Duodenal mucosa (tissue), 2 donors: Measurements from ENCODE around the gene CENPA.

ENCODE experiments used
- H3K27ac ChIP-seq: one replicate; pipeline ENCODE4 v1.7.0; 2013; ENCODE audit warnings: low read depth, low read length
- H3K27me3 ChIP-seq, 2 donors: one replicate each; pipeline ENCODE4 v1.7.0; 2013; ENCODE audit warnings: low read length in 2 of 2, control low read depth in 1 of 2; ENCODE audit not compliant: insufficient read depth in 2 of 2, control insufficient read depth in 1 of 2
- H3K36me3 ChIP-seq, 2 donors: one replicate each; pipeline ENCODE4 v1.7.0; 2013; ENCODE audit warnings: low read length in 2 of 2, control low read depth in 1 of 2; ENCODE audit not compliant: insufficient read depth in 2 of 2, control insufficient read depth in 1 of 2
- H3K4me1 ChIP-seq, 2 donors: one replicate each; pipeline ENCODE4 v1.7.0; 2013; ENCODE audit warnings: low read length in 2 of 2, control low read depth in 1 of 2; ENCODE audit not compliant: insufficient read depth in 2 of 2, control insufficient read depth in 1 of 2
- H3K4me3 ChIP-seq, 2 donors: one replicate each; pipeline ENCODE4 v1.7.0; 2013; ENCODE audit warnings: low read length in 2 of 2, low read depth in 1 of 2
- H3K9ac ChIP-seq, 2 donors: one replicate each; pipeline ENCODE4 v1.7.0; 2013; ENCODE audit warnings: low read length in 2 of 2, low read depth in 1 of 2
- H3K9me3 ChIP-seq, 2 donors: one replicate each; pipeline ENCODE4 v1.7.0; 2013; ENCODE audit warnings: low read length in 2 of 2, control low read depth in 1 of 2; ENCODE audit not compliant: control insufficient read depth in 1 of 2

The CENPA gene

GRCh38 chr2:26785431-26786206 is at the start of gene CENPA:
Gene CENPA, plus strand, starts transcription at chr2:26786056. Its CDS starts 141 bp downstream, at chr2:26786197.
- no peaks in the 10 kb centered on the region for H3K9me3 ChIP-seq
- no peak within 1 kb of the TSS for H3K27ac ChIP-seq
- H3K9ac ChIP-seq, result peak within 1 kb of the TSS; percentile 44 to 69
- peaks cover 4 to 15% of the 10 kb centered on the region in 2 donors for H3K4me1 ChIP-seq
- H3K36me3 ChIP-seq, result peaks cover 2% of the 10 kb centered on the region in 2 donors
- H3K27me3 ChIP-seq, result no peaks in the 10 kb centered on the region
- peak within 1 kb of the TSS; percentile 70 to 80 for H3K4me3 ChIP-seq

GRCh38 chr2:26737221-26737620 is 48.6 kb upstream of the CENPA start:
- H3K36me3 ChIP-seq, result no peaks in the 10 kb centered on the region
- H3K27ac ChIP-seq, result no peak overlapping the region
- H3K9ac ChIP-seq, result no peak overlapping the region
- no peaks in the 10 kb centered on the region for H3K27me3 ChIP-seq
- no peaks in the 10 kb centered on the region for H3K9me3 ChIP-seq
- peaks cover 6 to 16% of the 10 kb centered on the region in 2 donors for H3K4me1 ChIP-seq
- no peak overlapping the region for H3K4me3 ChIP-seq

GRCh38 chr2:26738481-26738880 is 47.4 kb upstream of the CENPA start:
- no peak overlapping the region for H3K4me3 ChIP-seq
- no peaks in the 10 kb centered on the region for H3K36me3 ChIP-seq
- no peak overlapping the region for H3K9ac ChIP-seq
- no peak overlapping the region for H3K27ac ChIP-seq
- H3K27me3 ChIP-seq, result no peaks in the 10 kb centered on the region
- no peaks in the 10 kb centered on the region for H3K9me3 ChIP-seq
- peaks cover 6 to 16% of the 10 kb centered on the region in 2 donors for H3K4me1 ChIP-seq

- no peak overlapping the region for H3K9ac ChIP-seq
- no peaks in the 10 kb centered on the region for H3K27me3 ChIP-seq
- no peaks in the 10 kb centered on the region for H3K9me3 ChIP-seq
- H3K27ac ChIP-seq, result no peak overlapping the region
- H3K4me1 ChIP-seq, result peaks cover 6 to 16% of the 10 kb centered on the region in 2 donors
- no peak overlapping the region for H3K4me3 ChIP-seq
- H3K36me3 ChIP-seq, result no peaks in the 10 kb centered on the region
Observed at GRCh38 chr2:26739514-26739913, 46.3 kb upstream of the CENPA start.

GRCh38 chr2:26740346-26740745 is 45.5 kb upstream of the CENPA start:
- H3K9me3 ChIP-seq, result no peaks in the 10 kb centered on the region
- H3K27ac ChIP-seq, result no peak overlapping the region
- no peaks in the 10 kb centered on the region for H3K27me3 ChIP-seq
- no peak overlapping the region for H3K4me3 ChIP-seq
- H3K36me3 ChIP-seq, result no peaks in the 10 kb centered on the region
- H3K9ac ChIP-seq, result no peak overlapping the region
- peaks cover 6 to 16% of the 10 kb centered on the region in 2 donors for H3K4me1 ChIP-seq

GRCh38 chr2:26740890-26741302 is 45.0 kb upstream of the CENPA start:
- H3K9ac ChIP-seq, result no peak overlapping the region
- no peaks in the 10 kb centered on the region for H3K27me3 ChIP-seq
- H3K4me3 ChIP-seq, result no peak overlapping the region

GRCh38 chr2:26742048-26742770 is 43.6 kb upstream of the CENPA start:
- Histone ChIP-seq H3K27me3 (no peaks in the 10 kb centered on the region), H3K36me3 (no peaks in the 10 kb centered on the region), H3K9ac (no peak overlapping the region), H3K4me3 (no peak overlapping the region), H3K27ac (no peak overlapping the region), H3K4me1 (peaks cover 0 to 11% of the 10 kb centered on the region in 2 donors), H3K9me3 (no peaks in the 10 kb centered on the region)

More at GRCh38 chr2:26740890-26741302, 45.0 kb upstream of the CENPA start:
- H3K27ac ChIP-seq, result no peak overlapping the region
- H3K4me1 ChIP-seq, result peaks cover 5 to 16% of the 10 kb centered on the region in 2 donors
- H3K36me3 ChIP-seq, result no peaks in the 10 kb centered on the region
- no peaks in the 10 kb centered on the region for H3K9me3 ChIP-seq

GRCh38 chr2:26743852-26744251 is 42.0 kb upstream of the CENPA start:
- Histone ChIP-seq H3K36me3 (no peaks in the 10 kb centered on the region), H3K9ac (no peak overlapping the region), H3K9me3 (no peaks in the 10 kb centered on the region), H3K27me3 (no peaks in the 10 kb centered on the region), H3K4me1 (peaks cover 0 to 11% of the 10 kb centered on the region in 2 donors), H3K4me3 (no peak overlapping the region), H3K27ac (no peak overlapping the region)

GRCh38 chr2:26744953-26745352 is 40.9 kb upstream of the CENPA start:
- Histone ChIP-seq H3K27me3 (no peaks in the 10 kb centered on the region), H3K4me1 (peaks cover 0 to 11% of the 10 kb centered on the region in 2 donors), H3K9ac (no peak overlapping the region), H3K9me3 (no peaks in the 10 kb centered on the region), H3K4me3 (no peak overlapping the region), H3K27ac (no peak overlapping the region), H3K36me3 (no peaks in the 10 kb centered on the region)

GRCh38 chr2:26745609-26746327 is 40.1 kb upstream of the CENPA start:
- Histone ChIP-seq H3K27ac (no peak overlapping the region), H3K9ac (no peak overlapping the region), H3K36me3 (no peaks in the 10 kb centered on the region), H3K27me3 (no peaks in the 10 kb centered on the region), H3K4me1 (peaks cover 0 to 7% of the 10 kb centered on the region in 2 donors), H3K9me3 (no peaks in the 10 kb centered on the region), H3K4me3 (no peak overlapping the region)
